IMR-90 (cell line): Measurements from ENCODE around the gene PNPLA1. TPM values are rescaled to one million over a fixed set of nuclear protein-coding genes. Genes with fewer than 3 reads are reported as not detected.

Experiments
- ATAC-seq: fragments of 200-7000 bp; cut with Tn5 transposase; 2 replicates; pipeline ENCODE4 v1.9.1; 2020; ENCODE audit warnings: low read depth, mild to moderate bottlenecking, moderate library complexity
- BruUV-seq: library from RNA; stranded (reverse); fragments of 400-500 nt; replicated peaks from 2 replicates; lab custom pipeline; 2021; lab: Mats Ljungman, UMichigan
- CTCF ChIA-PET: fragments of 300-600 bp; formaldehyde crosslinking; extraction: SDS; loops from one replicate; lab custom pipeline; 2021; ENCODE audit warnings: antibody characterized with exemption; lab: Yijun Ruan, JAX
- POLR2A ChIA-PET: fragments of 300-600 bp; sonication (Branson Sonifier 250); formaldehyde crosslinking; loops from one replicate; lab custom pipeline; 2022; ENCODE audit warnings: antibody characterized with exemption; ENCODE audit not compliant: unreplicated experiment; lab: Charles Lee
- DNase-seq: peaks from one replicate; pipeline ENCODE4 v3.0.0; 2013
- H2AFZ ChIP-seq: replicated peaks from 2 replicates; pipeline ENCODE3; 2013; ENCODE audit warnings: low read length, mild to moderate bottlenecking; ENCODE audit not compliant: poor library complexity
- H2AK5ac ChIP-seq: 2 replicates; pipeline ENCODE4 v1.6.1; 2013; ENCODE audit warnings: low read depth, low read length, inconsistent platforms
- H2AK9ac ChIP-seq: replicated peaks from 2 replicates; pipeline ENCODE3; 2013; ENCODE audit warnings: mild to moderate bottlenecking, low read depth, low read length, moderate library complexity; ENCODE audit not compliant: poor library complexity
- H2BK120ac ChIP-seq: 2 replicates; pipeline ENCODE4 v1.6.1; 2013; ENCODE audit warnings: low read depth, low read length, inconsistent platforms
- H2BK15ac ChIP-seq: 3 replicates; pipeline ENCODE4 v1.6.1; 2013; ENCODE audit warnings: low read depth, low read length, inconsistent platforms
- H2BK20ac ChIP-seq: 2 replicates; pipeline ENCODE4 v1.6.1; 2013; ENCODE audit warnings: low read depth, mild to moderate bottlenecking, inconsistent platforms, low read length, moderate library complexity
- H2BK5ac ChIP-seq: 2 replicates; pipeline ENCODE4 v1.6.1; 2013; ENCODE audit warnings: mild to moderate bottlenecking, low read depth, low read length, inconsistent platforms; ENCODE audit not compliant: poor library complexity, severe bottlenecking
- H3K14ac ChIP-seq: replicated peaks from 2 replicates; pipeline ENCODE4 v1.6.1; 2013; ENCODE audit warnings: low read depth, low read length, inconsistent platforms
- H3K18ac ChIP-seq: 2 replicates; pipeline ENCODE4 v1.6.1; 2013; ENCODE audit warnings: low read depth, low read length, control low read depth
- H3K23ac ChIP-seq: 2 replicates; pipeline ENCODE4 v1.6.1; 2013; ENCODE audit warnings: low read depth, low read length, inconsistent platforms
- H3K27ac ChIP-seq: 2 replicates; pipeline ENCODE4 v1.5.1; 2013; ENCODE audit warnings: mild to moderate bottlenecking, control low read depth, low read length; ENCODE audit not compliant: insufficient read depth
- H3K27me3 ChIP-seq: 2 replicates; pipeline ENCODE4 v1.6.1; 2013; ENCODE audit warnings: low read length; ENCODE audit not compliant: control insufficient read depth, insufficient read depth
- H3K36me3 ChIP-seq: 2 replicates; pipeline ENCODE4 v1.6.1; 2013; ENCODE audit warnings: low read length, mixed read lengths; ENCODE audit not compliant: control insufficient read depth, insufficient read depth
- H3K4ac ChIP-seq: 2 replicates; pipeline ENCODE4 v1.6.1; 2013; ENCODE audit warnings: low read depth, low read length, inconsistent platforms
- H3K4me1 ChIP-seq: 2 replicates; pipeline ENCODE4 v1.6.1; 2013; ENCODE audit warnings: low read length, mixed read lengths; ENCODE audit not compliant: control insufficient read depth, insufficient read depth
- H3K4me2 ChIP-seq: 2 replicates; pipeline ENCODE4 v1.6.1; 2013; ENCODE audit warnings: low read depth, mild to moderate bottlenecking, control low read depth, low read length, moderate library complexity
- H3K4me3 ChIP-seq: 2 replicates; pipeline ENCODE4 v1.5.1; 2013; ENCODE audit warnings: low read depth, mild to moderate bottlenecking, control low read depth, low read length, moderate library complexity; ENCODE audit not compliant: insufficient read depth
- H3K56ac ChIP-seq: 2 replicates; pipeline ENCODE4 v1.6.1; 2013; ENCODE audit warnings: low read length, inconsistent platforms; ENCODE audit not compliant: insufficient read depth; ENCODE audit errors: extremely low read depth
- H3K79me1 ChIP-seq, 2 experiments: 2 replicates each; pipeline ENCODE4 v1.6.1; 2013; ENCODE audit warnings: low read length in 2 of 2, inconsistent platforms in 1 of 2, low read depth in 1 of 2
- H3K9ac ChIP-seq: 2 replicates; pipeline ENCODE4 v1.6.1; 2013; ENCODE audit warnings: low read depth, low read length, control low read depth
- H3K9me1 ChIP-seq: 2 replicates; pipeline ENCODE4 v1.6.1; 2013; ENCODE audit warnings: low read length, inconsistent platforms; ENCODE audit not compliant: insufficient read depth
- H3K9me3 ChIP-seq: 2 replicates; pipeline ENCODE4 v1.6.1; 2013; ENCODE audit warnings: low read length; ENCODE audit not compliant: control insufficient read depth, insufficient read depth
- H4K20me1 ChIP-seq: 2 replicates; pipeline ENCODE4 v1.6.1; 2013; ENCODE audit warnings: low read length, inconsistent platforms; ENCODE audit not compliant: insufficient read depth
- H4K5ac ChIP-seq: 2 replicates; pipeline ENCODE4 v1.6.1; 2013; ENCODE audit warnings: mild to moderate bottlenecking, low read depth, low read length, control low read depth
- H4K8ac ChIP-seq, 2 experiments: 2 replicates each; pipeline ENCODE4 v1.6.1; 2013; ENCODE audit warnings: low read depth in 2 of 2, low read length in 2 of 2, control low read depth in 1 of 2, inconsistent platforms in 1 of 2
- H4K91ac ChIP-seq: 2 replicates; pipeline ENCODE4 v1.6.1; 2013; ENCODE audit warnings: low read depth, low read length, inconsistent platforms; ENCODE audit not compliant: insufficient read depth
- CHD1 ChIP-seq: IDR thresholded peaks from 2 replicates; pipeline ENCODE4 v1.6.1; 2012; ENCODE audit warnings: low read depth, low read length, improper control_type of control experiment
- MXI1 ChIP-seq: IDR thresholded peaks from 2 replicates; pipeline ENCODE4 v1.6.1; 2012; ENCODE audit warnings: low read depth, mild to moderate bottlenecking, low read length, moderate library complexity, borderline replicate concordance
- NFE2L2 ChIP-seq: fragments of 150-350 bp; IDR thresholded peaks from 2 replicates; pipeline ENCODE4 v1.6.1; 2016; ENCODE audit warnings: low read depth, mild to moderate bottlenecking, low read length
- RCOR1 ChIP-seq: IDR thresholded peaks from 2 replicates; pipeline ENCODE4 v1.6.1; 2012; ENCODE audit warnings: mild to moderate bottlenecking, low read length, improper control_type of control experiment; ENCODE audit not compliant: insufficient replicate concordance
- SMC3 ChIP-seq: fragments of 150-350 bp; IDR thresholded peaks from 2 replicates; pipeline ENCODE4 v1.6.1; 2016; ENCODE audit warnings: low read depth, mild to moderate bottlenecking, antibody characterized with exemption, low read length, moderate library complexity
- WGBS, 2 experiments: methylation state at CpG; one replicate each; pipeline versions ENCODE4 v1.1.5 to v1.1.7; 2013; ENCODE audit warnings: missing lambda C conversion rate in 2 of 2; ENCODE audit not compliant: insufficient read length in 1 of 2; ENCODE audit errors: extremely low coverage in 2 of 2; 5-methylcytosine and 5-hydroxymethylcytosine counted together
- dilution Hi-C: fragments of 300-500 bp; cut with HindIII; formaldehyde crosslinking; loops from one replicate; pipeline ENCODE4 v1.14.3; 2018; ENCODE audit warnings: low sequenced_read_pairs; ENCODE audit not compliant: unreplicated experiment
- in situ Hi-C: fragments of 300-500 bp; cut with MboI; formaldehyde crosslinking; loops from 3 replicates; pipeline ENCODE4 v1.14.3; 2019; ENCODE audit warnings: low sequenced_read_pairs, inconsistent platforms, mixed read lengths
- intact Hi-C: fragments of 100-400 bp; cut with micrococcal nuclease; formaldehyde crosslinking; loops from 2 replicates; pipeline ENCODE4 v1.10.0; 2022
- polyA plus RNA-seq, 3 experiments: library from polyadenylated mRNA; depleted of rRNA; stranded (reverse); fragments of >200 nt; gene quantifications; 2 replicates each; pipeline ENCODE4 v1.2.3, GENCODE V29; 2012; ENCODE audit warnings: low replicate concordance in 1 of 3
- total RNA-seq: library from RNA; depleted of rRNA; stranded (reverse); fragments of >200 nt; gene quantifications from 2 replicates; pipeline ENCODE4 v1.2.3, GENCODE V29; 2012

The PNPLA1 gene
- total and polyA plus RNA-seq, 2 of the 4 experiments (the other 2 are of a cell fraction), result not detected

- no peak overlapping the region for H4K91ac ChIP-seq
- H4K20me1 ChIP-seq, result peaks cover 4% of the 10 kb centered on the region; the same call in 1 of the 2 replicates
- H2AK5ac ChIP-seq, result no peak overlapping the region
- H2BK120ac ChIP-seq, result no peak overlapping the region
- H2BK15ac ChIP-seq, result no peak overlapping the region
- H3K4ac ChIP-seq, result no peak overlapping the region
- BruUV-seq, result no TSS peak
- H3K27me3 ChIP-seq, result peaks cover 2% of the 10 kb centered on the region; the same call in 1 of the 2 replicates
- POLR2A ChIA-PET, result no interaction called here
- no peak overlapping the region for H3K14ac ChIP-seq
- H3K9me1 ChIP-seq, result peaks cover 3% of the 10 kb centered on the region; the same call in 1 of the 2 replicates
- DNase-seq (no peak), ATAC-seq (no peak)
- no peak overlapping the region for H3K4me3 ChIP-seq
- no peak overlapping the region for H3K27ac ChIP-seq
- in situ Hi-C loops, result no loop called here
- no peak for TF ChIP-seq SMC3
- no peak for TF ChIP-seq NFE2L2
- no peak for TF ChIP-seq CHD1
- no peak for TF ChIP-seq MXI1
- no peak for TF ChIP-seq RCOR1
- H2AK9ac ChIP-seq, result no peak overlapping the region
- H2BK20ac ChIP-seq, result no peak overlapping the region
- H3K4me1 ChIP-seq, result peaks cover 11% of the 10 kb centered on the region
- no peak overlapping the region for H2AFZ ChIP-seq
- H3K79me1 ChIP-seq, result no peaks in the 10 kb centered on the region
- H3K23ac ChIP-seq, result no peak overlapping the region
- no peaks in the 10 kb centered on the region for H3K9me3 ChIP-seq
- dilution Hi-C loops, result no loop called here
- no peak overlapping the region for H4K5ac ChIP-seq
- intact Hi-C loops, result no loop called here
- no peak overlapping the region for H3K4me2 ChIP-seq
- CTCF ChIA-PET, result interaction anchor here (2.9 kb wide), 1 partner anchor 8 kb away, joined by 22 read pairs; no protein-coding TSS in a partner anchor
- no peak overlapping the region for H3K9ac ChIP-seq
- 80% methylated on average over 1 of the region's 6 CpGs; no CpG with 5 or more reads in 1 of the 2 experiments for WGBS, 2 experiments
- no peaks in the 10 kb centered on the region for H3K36me3 ChIP-seq
- H3K18ac ChIP-seq, result no peak overlapping the region
- H2BK5ac ChIP-seq, result no peak overlapping the region
- no peak overlapping the region for H4K8ac ChIP-seq
- no peak overlapping the region for H3K56ac ChIP-seq
Observed at GRCh38 chr6:36349240-36349639, 79.4 kb downstream of the PNPLA1 start.
